ENCODE data around the gene ZNRF3.
"Not testable (repeated sequence)": the region's sequence is repeated elsewhere in the genome, so short reads cannot be mapped to it uniquely, and the experiment has no call there.

Gene ZNRF3

DNA sequence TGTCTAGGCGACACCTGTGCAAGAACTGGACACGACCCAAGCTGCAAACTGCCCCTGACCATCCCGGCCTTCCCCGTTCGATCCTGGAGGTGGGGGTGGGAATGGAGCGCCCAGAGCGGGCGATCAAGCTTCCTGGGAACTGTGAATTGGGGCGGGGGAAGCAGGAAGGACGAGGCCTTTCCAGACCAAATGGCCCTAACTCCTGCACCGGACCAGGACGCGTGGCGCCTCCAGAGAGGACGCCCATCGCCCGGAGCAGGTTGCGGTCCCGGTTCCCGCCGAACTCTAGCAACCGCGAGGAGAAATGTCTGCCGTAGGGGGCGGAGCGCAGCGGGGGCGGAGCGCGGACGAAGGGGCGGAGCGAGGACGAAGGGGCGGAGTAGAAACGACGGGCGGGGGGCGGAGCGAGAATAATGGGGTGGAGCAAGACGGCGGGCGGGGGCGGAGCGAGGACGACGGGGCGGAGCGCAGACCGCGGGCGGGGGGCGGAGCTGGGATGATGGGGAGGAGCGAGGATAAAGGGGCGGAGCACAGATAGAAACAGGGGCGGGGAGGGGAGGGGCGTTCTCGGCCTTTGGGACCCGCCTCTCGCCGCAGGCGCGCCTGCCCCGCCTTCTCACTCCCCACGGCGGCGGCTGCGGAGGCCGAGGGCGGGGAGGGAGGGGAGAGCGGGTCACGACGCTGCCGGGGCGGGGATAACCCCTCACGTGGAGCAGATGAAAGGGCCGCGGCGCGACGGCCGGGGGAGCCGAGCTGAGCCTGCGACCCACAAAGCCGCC lies at the start of gene ZNRF3:
TSS of gene ZNRF3 (plus strand) at position 695 of the 779 bp plus-strand sequence. CDS start 195 bp downstream, outside the sequence.
- in situ Hi-C loops (cut with MboI; ENCODE audit: low sequenced_read_pairs): no loop called here

DNA sequence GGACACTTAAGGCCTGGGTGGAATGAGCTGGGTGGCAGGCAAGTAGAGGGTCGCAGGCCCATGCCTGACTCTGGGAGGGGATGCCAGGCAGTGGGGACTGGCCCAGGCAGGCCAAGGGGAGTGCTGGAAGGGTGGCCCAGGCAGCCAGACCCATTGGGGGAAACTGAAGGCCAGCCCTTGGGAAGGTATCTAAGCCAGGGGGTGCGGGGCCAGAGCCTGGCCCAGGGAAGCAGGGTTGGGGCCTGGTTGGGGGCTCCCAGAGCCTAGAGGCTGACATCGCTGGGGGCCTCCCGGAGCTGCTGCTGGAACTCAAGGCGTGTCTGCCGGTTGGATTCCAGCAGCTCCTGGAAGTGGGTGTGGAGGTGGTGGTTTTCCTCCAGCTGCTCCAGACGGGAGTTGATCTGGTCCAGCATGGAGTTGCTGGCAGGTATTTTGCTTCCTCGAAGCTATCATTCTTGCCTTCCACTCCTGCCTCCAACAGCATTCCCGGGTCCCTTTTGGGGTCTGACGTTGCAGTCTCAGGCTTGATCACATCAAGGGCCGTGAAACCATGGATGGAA lies 47.7 kb upstream of the ZNRF3 start:
- in situ Hi-C loops (cut with MboI; ENCODE audit: low sequenced_read_pairs): no loop called here

DNA sequence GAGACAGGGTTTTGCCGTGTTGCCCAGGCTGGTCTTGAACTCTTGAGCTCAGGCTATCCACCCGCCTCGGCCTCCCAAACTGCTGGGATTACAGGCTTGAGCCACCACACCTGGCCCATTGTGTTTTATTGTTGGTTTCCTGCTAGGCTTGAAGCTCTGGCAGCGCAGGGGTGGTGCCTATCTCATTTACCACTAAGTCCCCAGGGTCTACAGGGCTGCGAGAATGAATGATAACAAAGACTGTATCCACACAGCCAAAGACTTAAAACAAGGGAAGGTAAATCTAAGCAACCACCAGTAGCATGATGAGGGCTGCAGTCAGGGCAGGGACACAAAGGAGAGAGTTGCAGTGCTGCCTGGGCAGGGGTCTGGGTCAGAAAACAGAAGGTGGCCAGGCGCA lies 45.7 kb upstream of the ZNRF3 start:
- in situ Hi-C loops (cut with MboI; ENCODE audit: low sequenced_read_pairs): no loop called here

GRCh38 chr22:28838971-28839370 lies 44.4 kb upstream of the ZNRF3 start:
- in situ Hi-C loops (cut with MboI; ENCODE audit: low sequenced_read_pairs): no loop called here

- in situ Hi-C loops (cut with MboI; ENCODE audit: low sequenced_read_pairs): no loop called here
These were observed 42.3 kb upstream of the ZNRF3 start for GRCh38 chr22:28841111-28841510.

GRCh38 chr22:28843633-28844032 lies 39.7 kb upstream of the ZNRF3 start:
- in situ Hi-C loops (cut with MboI; ENCODE audit: low sequenced_read_pairs): no loop called here

- in situ Hi-C loops (cut with MboI; ENCODE audit: low sequenced_read_pairs): not testable (repeated sequence)
These were observed 39.1 kb upstream of the ZNRF3 start for GRCh38 chr22:28844277-28844676.

- in situ Hi-C loops (cut with MboI; ENCODE audit: low sequenced_read_pairs): no loop called here
These were observed 36.4 kb upstream of the ZNRF3 start for GRCh38 chr22:28846994-28847393.

- in situ Hi-C loops (cut with MboI; ENCODE audit: low sequenced_read_pairs): loop anchor here (10.0 kb wide), 2 partner anchors 179 to 389 kb away; no protein-coding TSS in a partner anchor
These were observed 27.8 kb upstream of the ZNRF3 start for GRCh38 chr22:28855355-28856094.

GRCh38 chr22:28856095-28856455 lies 27.3 kb upstream of the ZNRF3 start:
- in situ Hi-C loops (cut with MboI; ENCODE audit: low sequenced_read_pairs): loop anchor here (10.0 kb wide), 2 partner anchors 179 to 389 kb away; no protein-coding TSS in a partner anchor

DNA sequence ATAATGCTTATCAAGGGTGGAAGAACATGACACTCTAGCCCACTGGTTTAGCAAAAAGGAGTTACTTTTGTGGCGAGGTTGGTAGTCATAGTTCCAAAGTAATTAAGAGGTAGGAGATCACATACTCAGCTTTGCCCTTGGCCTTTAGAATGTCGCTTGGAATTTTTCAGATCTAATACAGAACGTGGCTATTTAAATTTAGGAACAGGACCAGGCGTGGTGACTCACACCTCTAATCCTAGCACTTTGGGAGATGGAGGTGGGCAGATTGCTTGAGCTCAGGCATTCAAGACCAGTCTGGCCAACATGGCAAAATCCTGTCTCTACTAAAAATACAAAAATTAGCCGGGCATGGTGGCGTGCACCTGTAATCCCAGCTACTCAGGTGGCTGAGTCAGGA lies 26.1 kb upstream of the ZNRF3 start:
- in situ Hi-C loops (cut with MboI; ENCODE audit: low sequenced_read_pairs): loop anchor here (10.0 kb wide), 2 partner anchors 178 to 388 kb away; no protein-coding TSS in a partner anchor

- in situ Hi-C loops (cut with MboI; ENCODE audit: low sequenced_read_pairs): no loop called here
These were observed 18.3 kb upstream of the ZNRF3 start for GRCh38 chr22:28864878-28865596.

DNA sequence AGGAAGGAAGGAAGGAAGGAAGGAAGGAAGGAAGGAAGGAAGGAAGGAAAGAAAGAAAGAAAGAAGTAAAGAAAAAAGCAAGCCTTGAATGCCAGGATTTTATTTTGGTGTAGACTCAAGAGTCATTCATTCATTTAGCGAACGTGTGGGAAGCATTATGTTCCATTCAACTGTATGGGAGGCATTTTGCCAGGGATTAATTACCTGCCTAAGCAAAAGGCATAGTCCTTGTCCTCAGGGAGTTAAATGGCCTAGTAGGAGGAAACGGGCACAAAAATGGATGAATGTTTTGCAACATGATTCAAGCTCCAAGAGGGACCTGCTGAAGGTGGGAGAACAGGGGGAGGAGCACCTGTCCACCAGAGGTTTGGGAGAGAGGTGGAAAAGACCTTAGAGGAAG lies 16.2 kb upstream of the ZNRF3 start:
- in situ Hi-C loops (cut with MboI; ENCODE audit: low sequenced_read_pairs): no loop called here

- in situ Hi-C loops (cut with MboI; ENCODE audit: low sequenced_read_pairs): not testable (repeated sequence)
These were observed 15.0 kb upstream of the ZNRF3 start for GRCh38 chr22:28868389-28868788.

DNA sequence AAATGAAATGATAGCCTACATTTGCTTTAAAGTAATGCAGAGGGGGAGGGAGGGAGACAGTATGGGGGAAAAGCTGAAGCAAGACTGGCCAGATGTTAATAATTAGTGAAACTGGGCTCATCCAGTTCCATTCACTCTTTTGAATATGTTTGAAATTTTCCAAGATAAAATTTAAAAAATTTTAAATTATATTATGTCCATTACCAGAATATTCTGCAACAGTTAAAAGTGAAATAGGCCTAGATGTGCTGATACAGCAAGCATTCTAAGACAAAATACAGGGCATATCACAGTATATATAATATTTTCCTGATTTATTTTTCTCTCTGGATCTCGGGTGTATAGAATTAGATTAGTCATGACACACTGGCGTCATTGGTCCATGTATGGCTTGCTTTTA lies 13.6 kb upstream of the ZNRF3 start:
- in situ Hi-C loops (cut with MboI; ENCODE audit: low sequenced_read_pairs): no loop called here

GRCh38 chr22:28873183-28873963 lies 10.0 kb upstream of the ZNRF3 start:
- in situ Hi-C loops (cut with MboI; ENCODE audit: low sequenced_read_pairs): no loop called here

DNA sequence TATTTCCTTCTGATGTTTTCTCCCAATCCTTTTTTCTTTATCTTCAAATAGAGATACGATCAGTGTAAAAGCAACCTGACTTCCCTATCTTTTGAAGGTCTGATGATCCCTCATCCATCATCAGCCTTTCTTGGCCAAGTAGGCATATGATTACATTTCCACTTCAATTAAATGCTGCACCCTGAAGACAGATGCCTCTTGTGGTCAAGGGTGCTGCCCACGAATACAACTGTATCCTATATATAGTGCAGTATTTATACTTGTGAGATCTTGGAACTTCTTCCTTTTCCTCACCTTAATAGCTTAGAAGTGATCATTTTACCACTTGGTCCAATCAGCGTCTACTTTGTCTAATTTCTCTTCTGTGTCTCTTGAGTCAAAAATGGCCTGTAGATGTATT lies 9.3 kb upstream of the ZNRF3 start:
- in situ Hi-C loops (cut with MboI; ENCODE audit: low sequenced_read_pairs): no loop called here

GRCh38 chr22:28874811-28875320 lies 8.5 kb upstream of the ZNRF3 start:
- in situ Hi-C loops (cut with MboI; ENCODE audit: low sequenced_read_pairs): no loop called here

- in situ Hi-C loops (cut with MboI; ENCODE audit: low sequenced_read_pairs): no loop called here
These were observed 861 bp upstream of the ZNRF3 start for GRCh38 chr22:28882545-28882877.

- in situ Hi-C loops (cut with MboI; ENCODE audit: low sequenced_read_pairs): no loop called here
These were observed 215 bp downstream of the ZNRF3 start for GRCh38 chr22:28883657-28883916.

Data from HL-60/S4 treated with phorbol 12-myristate 13-acetate at 8.2 ng/mL for 4 days and 3 days (cell line).